NCI-H1417 (cell line): ENCODE results near the gene FILIP1L.

Experiments used
- DNase-seq, 3 experiments: peaks; one replicate each; lab custom pipeline; 2025; lab: John Stamatoyannopoulos, UW

Gene FILIP1L

DNA sequence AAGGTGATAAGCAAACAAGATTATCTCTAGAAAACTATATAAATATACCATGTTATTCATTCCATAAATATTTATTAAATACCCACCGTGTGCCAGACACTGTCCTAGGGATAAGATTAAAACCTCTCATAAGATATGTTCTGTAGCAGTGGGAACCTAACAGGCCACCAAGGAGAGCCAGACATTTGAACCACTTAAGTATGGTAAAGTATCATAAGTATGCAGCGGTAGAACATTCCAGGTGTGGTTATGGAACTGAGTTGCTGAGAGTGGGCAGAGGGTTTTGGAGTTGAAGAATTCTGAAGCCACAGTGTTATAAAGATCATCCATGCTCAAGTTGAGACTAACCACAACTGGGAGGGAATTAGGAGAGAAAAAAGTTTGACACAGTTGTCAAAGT is 14.7 kb downstream of the FILIP1L start:
- no peak for DNase-seq

DNA sequence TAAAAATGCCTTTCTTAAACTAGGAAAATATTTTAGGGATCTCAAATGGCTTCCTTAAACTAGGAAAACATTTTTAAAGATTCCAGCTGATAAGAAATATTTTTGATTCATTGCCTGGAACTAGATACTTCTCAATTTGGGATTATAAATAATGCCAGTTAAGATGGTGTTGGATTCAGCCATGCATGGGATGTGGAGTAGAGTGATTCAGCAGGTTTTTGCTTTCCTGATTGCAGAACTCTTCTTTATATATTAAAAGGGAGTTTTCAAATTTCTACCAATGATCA is 15.6 kb downstream of the FILIP1L start:
- DNase-seq = no peak

DNA sequence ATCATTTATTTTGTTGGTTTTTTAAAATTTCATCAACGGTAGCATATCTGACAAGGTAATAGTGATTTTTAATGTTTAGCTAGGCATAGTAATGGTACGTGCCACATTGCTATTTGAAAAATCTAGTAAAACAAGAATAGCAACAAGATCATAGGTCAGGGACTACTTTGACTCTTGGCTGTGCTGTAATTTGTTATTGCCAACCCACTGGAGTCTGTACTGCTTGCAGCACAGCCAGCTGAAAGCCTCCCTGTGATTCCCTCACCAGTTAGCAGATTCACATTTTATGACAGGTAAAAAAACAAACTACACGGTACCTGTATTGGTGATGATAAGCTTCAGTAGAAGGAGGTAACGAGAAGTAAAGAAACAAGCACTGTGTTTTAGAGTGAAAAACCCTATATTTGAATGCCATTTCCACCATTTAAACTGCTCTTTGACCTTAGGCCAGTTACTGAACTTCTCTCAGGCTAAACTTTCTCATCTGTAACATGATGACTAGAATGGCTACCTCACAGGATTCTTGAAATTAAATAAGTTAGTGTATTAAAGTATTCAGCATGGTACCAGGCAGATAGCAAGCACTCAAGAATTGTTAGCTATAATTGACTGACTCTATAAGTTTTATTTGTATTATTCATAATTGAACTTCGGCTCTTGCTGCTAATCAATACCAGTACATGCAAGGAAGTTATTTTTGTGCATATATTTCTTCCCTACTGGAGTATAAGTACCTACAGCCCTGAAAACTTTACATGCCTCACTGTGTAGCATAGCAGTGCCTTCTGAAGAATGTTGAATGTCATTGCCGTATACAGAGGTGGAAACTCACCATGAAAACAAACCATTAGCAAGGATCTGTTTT is 16.1 kb downstream of the FILIP1L start:
- no peak for DNase-seq

DNA sequence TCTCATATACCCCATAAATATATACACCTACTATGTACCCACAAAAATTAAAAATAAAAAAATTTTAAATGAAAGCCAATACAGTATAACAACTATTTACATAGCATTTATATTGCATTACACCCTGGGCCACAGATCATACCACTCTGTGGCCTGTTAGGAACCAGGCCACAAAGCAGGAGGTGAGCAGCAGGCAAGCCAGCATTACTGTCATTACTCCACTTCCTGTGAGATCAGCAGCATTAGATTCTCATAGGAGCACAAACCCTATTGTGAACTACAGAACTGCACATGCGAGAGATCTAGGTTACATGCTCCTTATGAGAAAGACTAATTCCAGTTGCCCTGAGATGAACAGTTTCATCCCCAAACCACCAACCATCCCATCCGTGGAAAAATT is 17.4 kb downstream of the FILIP1L start:
- peak in 1 of 3 experiments; percentile 16 for DNase-seq

DNA sequence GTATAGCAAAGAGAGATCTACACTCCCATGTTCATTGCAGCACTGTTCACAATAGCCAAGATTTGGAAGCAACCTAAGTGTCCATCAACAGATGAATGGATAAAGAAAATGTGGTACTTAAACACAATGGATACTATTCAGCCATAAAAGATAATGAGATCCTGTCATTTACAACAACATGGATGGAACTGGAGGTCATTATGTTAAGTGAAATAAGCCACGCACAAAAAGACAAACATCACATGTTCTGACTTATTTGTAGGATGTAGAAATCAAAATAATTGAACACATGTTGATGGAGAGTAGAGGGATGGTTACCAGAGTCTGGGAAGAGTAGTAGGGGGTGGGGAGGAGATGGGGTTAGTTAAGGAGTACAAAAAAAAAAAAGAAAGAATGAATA is 18.0 kb downstream of the FILIP1L start:
- DNase-seq = peak in 1 of 3 experiments; percentile 51

DNA sequence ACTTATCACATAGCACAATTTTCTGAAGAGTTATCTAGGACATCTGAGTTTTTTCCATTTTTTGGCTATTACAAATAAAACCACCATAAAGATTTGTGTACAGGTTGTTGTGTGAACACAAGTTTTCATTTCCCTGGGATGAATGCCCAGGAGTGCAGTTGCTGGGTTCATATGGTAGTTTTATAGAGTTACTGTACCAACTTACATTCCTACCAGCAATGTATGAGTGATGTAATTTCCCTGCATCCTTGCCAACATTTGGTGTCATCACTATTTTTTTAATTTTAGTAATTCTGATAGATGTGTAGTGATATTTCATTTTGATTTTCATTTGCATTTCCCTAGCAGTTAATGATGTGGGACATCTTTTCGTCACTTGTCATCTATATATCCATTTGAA is 20.5 kb downstream of the FILIP1L start:
- no peak for DNase-seq

DNA sequence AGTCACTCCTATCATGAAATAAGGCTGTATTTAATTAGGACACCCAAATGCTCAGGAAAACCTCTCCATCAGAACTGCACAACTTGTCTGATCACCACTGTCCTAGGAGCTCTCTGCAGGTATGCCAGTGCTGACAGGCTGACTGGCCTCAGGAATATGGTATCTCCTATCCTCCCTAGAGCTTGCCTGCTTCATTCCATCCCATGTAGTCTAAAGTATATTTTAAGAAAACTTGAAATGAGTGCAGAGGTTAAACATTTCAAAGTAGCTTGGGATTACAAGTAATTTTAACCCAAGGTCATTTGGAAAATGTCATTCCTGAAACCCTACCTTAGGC is 23.7 kb downstream of the FILIP1L start:
- DNase-seq = no peak

DNA sequence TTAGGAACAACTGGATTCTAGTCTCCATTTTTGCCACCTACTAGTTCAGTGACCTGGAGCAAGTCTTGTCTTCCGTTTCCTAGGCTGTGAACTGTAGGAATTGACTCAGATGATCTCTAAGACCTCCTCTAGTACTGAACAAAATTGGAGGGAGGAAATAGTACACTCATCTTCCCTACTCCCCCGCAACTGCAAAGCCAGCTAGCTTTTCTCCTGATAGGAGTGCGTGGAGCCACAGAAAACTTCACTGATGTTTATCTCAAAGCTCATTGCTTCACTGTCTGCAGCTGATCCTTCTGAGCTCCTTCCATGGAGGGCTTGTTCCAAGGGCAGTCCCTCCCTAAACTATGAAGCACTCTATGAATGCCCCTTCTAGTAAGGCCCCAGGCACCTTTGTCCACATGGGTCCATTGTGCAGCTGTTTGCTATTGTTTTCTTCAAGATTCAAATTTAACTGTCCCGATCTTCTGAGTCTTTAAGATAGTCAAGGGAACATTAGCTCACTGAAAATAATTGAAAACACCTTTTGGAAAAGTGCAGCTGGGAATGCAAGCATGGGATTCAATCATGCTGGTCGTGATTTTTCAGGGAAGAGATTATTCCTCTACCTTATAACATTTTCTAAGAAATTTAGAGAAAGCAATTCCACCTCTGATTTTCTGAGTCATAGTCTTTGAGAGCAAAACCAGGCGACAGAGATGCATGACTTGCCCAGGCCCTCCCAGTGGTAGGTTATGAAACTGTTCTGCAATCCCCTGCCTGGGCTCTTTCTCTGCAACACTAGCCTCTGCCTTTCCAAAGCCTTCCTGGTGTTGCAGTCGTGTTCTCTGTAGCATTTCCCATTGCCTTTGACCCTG is 24.3 kb downstream of the FILIP1L start:
- DNase-seq = no peak

DNA sequence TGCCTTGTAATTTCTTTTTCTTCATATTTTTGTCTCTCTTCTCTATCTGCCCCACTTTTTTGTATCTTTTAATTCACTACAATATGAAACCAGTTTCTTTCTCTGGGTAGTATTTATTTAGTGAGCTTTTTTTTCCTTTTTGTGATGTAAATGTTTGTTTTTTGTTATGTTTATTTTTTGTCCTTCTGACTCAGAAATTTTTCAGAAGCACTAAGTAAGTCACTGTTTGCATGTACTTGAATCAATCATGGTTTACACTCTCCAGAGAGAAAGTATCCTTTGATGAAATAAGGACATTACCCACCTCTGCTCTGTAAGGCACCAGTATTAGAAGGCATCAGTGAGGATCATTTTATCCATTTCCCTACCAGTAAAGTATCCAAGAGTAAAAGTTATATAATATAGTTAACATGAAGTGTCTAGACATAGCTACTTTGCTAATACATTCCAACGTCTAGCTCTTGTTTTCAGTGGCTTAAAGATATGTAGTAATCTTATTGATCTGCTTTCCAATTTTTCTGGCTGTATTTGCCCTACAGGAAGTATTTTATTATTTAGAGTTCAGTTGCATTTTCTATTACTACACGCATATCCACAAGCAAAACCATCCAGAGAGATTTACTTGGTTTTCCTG is 25.4 kb downstream of the FILIP1L start:
- DNase-seq = no peak

DNA sequence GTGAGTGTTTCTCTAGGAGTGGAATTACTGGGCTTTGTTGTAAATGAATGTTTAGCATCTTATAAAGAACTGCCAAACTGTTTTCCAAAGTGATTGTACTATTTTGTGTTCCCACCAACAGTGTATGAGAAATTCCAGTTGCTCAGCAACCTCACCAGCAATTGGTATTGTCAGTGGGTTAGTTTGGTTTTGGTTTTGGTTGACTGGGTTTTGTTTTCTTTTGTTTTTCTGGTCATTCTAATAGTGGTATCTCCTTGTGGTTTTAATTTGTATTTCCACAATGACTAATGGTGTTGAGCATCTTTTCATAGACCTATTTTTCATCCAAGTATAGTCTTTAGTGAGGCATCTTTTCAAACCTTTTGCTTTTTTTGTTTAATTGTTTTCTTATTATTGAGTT is 27.1 kb downstream of the FILIP1L start:
- peak in 1 of 3 experiments; percentile 26 for DNase-seq

DNA sequence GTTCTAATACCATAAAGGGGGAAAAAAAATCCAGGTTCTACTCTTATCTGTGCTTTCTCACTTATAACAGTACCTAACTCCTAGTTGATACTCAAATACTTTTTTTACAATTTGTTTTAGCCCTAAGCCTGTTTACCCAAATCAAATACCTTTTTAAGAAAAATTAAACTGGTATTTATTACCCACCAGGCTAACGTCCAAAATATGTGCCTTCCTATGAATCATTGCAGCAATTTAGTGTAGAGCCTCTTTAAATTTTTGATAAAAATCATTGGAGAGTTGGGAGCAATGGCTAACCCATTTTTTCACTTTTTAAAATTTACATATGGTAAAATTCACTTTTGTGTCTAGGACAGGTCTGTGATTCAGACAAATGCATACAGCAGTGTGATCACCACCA is 27.9 kb downstream of the FILIP1L start:
- DNase-seq = no peak

DNA sequence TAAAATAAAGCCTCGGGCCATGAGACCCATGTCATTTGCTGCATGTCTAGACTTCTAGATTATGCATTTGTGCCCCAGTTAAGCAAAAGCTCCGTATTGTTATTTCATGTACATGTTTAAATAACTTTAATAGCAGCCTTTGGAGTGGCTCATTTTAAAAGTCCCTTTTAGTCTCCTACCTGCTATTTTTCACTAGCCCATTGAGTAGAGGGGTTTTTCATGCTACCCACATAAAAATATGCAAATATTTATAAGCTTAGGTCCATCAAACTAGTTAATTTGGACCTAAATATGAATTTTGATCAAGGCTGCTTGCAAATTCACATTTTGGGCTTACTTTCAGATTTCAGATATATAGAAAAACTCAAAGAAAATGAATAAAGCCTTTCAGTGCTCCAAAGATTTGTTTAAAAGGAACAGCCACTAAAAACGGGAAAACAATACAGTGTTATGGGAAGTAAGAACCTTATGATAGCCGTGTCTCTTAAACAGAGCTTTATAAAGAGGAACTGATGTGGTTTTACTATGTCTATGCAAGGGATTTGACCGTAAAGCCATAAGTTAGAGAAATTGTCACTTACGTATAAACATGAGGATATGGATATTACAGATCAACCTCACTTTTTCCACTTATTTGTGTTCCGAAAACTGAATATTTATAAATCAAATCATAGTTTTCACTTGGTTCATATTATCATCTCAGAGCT is 30.0 kb downstream of the FILIP1L start:
- no peak for DNase-seq

DNA sequence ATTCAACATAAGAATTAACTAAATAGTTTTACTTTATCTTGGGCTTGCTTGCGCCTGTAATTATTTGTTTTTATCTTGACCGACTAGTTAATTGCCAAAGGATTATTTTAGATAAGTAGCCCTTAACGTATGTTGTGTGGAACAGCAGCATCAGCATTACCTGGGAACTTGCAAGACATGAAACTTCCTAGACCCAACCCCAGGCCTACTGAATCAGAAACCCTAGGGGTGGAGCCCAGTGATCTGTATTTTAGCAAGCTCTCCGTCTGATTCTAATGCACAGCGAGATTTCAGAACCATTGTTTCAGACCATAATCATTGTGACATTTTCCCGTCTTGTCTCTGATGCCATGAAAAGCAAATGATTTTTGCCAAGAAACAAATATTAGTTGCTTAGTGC is 31.1 kb downstream of the FILIP1L start:
- no peak for DNase-seq

DNA sequence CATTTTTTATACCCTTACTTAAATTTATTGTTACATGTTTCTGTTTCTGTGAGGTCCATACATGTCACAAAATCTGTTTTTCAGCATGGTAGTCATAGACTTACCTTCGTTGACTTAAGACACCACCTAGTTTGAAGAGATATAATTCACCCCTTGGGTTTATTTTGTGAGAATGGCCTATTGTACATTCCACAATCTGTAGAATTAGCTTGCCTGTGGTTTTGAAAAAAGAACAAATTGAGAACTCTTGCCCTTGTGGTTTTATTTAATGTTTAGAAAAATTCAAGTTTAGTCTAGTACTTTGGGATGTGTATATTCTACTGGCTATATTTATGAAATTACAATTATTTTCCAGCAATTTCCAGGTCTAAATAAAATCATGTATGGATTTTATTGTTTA is 31.6 kb downstream of the FILIP1L start:
- DNase-seq = no peak

DNA sequence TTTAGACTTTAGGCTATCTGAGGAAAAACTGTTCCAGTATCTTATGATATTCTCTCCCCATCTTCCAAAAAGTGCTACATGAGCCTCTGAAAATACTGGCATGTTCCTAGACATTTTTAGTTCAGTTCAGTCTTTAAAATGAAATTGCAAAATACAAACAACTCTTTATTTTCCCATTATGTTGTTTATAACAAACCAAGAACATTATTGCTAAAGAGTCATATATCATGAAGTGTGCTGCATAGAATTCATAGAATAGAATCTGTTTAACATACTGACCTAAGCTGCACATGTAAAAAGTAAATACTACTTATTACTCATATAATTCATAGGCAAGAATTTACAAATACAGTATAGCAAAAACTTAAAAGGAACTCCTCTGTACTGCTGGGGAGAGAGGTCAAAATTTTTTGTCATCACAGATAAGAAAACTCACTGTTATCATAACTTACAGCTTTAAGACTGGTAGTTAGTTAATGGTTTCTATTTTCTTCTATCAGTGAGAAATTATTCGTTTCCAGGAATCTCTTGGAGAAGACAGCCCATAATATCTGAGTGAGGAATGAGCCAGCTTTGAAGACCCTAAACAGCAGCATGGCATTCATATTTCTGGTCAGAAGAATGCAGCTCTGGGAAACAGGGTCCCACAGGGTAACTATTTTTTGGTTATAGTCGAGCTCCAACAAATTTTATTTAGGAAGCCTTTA is 32.2 kb downstream of the FILIP1L start:
- no peak for DNase-seq

DNA sequence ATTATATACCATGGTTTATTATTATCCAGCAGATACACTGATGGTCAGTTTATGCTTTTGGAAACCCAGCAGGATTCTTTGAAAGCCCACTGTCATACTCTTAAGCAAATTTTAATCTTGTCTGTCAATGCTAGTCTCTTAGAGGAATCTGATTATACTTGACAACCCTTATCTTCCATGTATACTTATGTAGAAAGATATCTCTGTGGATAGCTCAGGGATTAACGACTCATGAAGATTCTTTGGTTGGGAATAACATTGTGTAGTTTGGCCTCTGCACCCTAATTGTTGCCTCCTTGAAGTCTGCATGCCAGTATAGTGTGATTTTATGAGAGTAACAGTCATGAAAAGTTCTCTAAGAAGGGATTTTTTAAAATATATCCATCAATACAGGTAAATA is 33.0 kb downstream of the FILIP1L start:
- no peak for DNase-seq

DNA sequence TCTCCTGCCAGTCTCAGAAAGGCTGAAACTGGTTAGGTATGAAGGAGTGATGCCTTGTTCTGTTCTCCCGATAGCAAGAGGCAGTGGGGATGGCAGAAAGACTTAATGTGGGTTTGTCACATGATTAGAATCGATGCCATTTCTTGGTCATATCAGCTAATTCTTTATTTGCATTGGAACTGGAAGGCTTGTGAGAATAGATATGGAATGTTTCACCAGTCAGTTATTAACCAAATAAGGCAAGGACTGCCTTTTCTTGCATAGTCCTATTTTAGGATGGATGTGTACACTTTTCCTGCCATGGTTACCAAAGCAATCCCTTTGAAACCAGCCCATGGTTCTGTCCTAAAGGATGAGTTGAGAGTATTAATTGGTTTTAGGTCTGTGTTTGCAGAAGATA is 33.7 kb downstream of the FILIP1L start:
- DNase-seq = no peak

DNA sequence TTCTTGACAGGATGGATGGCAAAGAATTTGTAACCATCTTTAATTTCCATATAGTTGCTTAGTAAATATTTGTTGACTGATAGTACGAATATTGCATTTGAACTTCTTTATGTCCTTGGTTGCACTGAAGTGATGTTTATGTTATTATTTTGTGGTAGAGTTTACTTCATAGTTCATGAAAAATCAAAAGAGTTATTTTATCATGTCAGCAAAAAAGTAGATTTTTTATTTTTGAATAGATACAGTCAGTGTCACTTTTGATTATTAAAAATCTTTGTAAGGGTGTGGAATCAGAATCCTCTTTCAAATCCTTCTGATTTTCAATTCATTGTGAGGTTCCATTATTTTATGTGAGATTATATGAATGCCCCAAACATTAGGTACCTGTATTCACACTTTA is 35.0 kb downstream of the FILIP1L start:
- no peak for DNase-seq

DNA sequence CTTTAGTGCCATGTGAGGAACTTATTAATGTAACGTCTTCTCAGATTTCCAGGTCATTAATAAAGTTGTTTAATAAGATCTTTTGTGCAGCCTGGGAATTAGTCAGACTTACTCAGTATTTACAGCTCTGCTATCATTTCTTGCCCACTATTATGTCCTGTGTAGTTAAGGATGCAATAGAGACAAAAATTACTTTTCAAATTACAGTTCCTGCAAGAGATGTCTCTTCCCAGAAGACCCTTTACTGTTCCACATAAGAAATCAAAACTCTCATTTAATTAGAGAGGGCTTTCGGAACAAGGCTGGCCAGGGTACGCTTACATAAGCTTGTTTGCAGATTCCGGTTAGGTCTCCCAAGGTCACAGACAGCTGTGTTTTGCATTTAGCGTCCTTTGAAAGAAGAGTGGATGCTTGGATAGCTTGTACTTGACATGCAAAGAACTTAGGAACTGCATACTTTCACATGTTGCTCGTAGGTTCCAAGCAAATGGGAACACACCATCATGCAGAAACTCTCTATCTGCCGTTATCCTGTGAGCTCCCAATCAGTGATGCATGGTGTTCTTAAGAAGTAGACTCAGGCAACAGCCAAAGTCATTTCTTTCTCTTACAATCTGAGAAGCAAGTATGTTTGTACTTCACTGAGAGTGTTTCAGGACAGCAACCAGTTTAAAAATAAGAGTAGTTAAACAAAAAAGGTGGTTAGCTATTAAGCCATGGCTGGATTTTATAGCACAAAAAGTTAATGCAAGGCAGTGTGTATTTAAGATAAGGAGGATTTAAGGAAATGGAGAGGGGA is 37.4 kb downstream of the FILIP1L start:
- no peak for DNase-seq

DNA sequence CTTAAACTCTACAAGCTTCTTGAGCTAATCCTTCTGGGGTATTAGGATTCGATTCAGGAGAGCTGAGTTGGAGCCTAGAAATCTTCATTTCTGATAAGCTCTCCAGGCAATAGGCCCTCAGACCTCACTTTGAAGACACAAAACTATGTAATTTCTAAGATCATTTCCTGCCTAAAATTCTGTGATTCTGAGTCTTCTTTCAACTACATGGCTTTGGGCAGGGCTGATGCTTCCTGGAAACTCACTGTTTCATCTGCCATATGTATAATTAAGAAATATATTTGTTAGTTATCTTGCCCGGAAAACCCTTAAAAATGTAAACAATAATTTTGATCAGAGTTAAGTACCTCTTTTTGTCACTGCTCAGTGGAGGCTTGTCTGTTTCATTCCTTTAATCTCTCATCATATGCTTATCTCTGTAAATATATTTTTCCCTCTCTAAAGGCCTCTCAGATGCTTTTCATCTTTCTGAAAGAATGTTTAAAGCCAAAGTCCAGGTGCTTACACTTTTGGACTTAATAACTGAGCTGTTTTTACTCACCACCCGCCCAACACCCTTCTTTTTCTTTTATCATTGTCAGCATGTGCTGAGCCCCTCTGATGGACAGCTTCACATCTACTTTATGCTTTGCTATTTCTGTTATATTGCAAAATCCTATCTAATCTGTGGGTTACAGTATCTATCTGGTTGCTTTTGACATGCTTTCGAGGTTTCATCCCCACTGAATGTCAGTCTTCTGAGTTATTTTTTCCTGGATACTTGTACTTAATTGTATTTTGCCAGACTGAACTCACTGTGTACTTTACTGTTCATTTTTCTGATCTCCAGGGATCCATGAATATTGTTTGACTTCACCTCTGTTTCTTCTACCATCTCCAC is 38.2 kb downstream of the FILIP1L start:
- no peak for DNase-seq
